ENCODE data around the gene PFKFB1.

DNA sequence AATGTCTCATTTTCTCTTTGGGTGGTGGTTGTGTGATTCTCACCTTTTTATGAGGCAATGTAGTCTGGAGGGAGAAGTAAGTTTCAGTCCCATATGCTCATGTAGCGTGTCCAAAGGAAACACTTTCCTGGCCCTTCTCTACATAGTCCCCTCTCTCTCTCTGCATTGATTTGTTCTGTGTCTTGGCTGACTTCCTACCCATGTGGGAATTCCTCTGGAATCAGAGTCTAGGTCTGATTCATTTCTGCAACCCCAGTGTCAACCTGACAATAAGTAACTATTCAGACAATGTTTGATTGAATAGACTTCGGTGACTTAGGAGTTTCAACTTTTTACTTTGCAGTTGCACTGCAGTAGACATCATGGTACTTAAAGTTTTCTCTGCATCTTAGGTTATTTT, 39.4 kb upstream of the PFKFB1 start:
- TF ChIP-seq, protein P1, sequence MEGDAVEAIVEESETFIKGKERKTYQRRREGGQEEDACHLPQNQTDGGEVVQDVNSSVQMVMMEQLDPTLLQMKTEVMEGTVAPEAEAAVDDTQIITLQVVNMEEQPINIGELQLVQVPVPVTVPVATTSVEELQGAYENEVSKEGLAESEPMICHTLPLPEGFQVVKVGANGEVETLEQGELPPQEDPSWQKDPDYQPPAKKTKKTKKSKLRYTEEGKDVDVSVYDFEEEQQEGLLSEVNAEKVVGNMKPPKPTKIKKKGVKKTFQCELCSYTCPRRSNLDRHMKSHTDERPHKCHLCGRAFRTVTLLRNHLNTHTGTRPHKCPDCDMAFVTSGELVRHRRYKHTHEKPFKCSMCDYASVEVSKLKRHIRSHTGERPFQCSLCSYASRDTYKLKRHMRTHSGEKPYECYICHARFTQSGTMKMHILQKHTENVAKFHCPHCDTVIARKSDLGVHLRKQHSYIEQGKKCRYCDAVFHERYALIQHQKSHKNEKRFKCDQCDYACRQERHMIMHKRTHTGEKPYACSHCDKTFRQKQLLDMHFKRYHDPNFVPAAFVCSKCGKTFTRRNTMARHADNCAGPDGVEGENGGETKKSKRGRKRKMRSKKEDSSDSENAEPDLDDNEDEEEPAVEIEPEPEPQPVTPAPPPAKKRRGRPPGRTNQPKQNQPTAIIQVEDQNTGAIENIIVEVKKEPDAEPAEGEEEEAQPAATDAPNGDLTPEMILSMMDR (conservative IDR thresholded peaks at IDR 0.05; ENCODE audit: low read depth, low read length), result no peak
- TF ChIP-seq EZH2 (IDR thresholded peaks at IDR 0.05; ENCODE audit: borderline replicate concordance, low read depth, low read length, poor library complexity, severe bottlenecking), result no peak
